Stimulated activated CD8-positive, alpha-beta memory T cell treated with anti-CD3 and anti-CD28 coated beads, Interleukin-2, amount 100 ng/mL, for 48 hours (primary cell): Measurements from ENCODE around the gene ACSL3.
"Not testable (repeated sequence)": the region's sequence is repeated elsewhere in the genome, so short reads cannot be mapped to it uniquely, and the experiment has no call there.

Experiments used
- DNase-seq, 2 donors: peaks; one replicate each; pipeline ENCODE4 v3.0.0-alpha.2; 2020; ENCODE audit warnings: low read depth in 2 of 2

The ACSL3 gene

GRCh38 chr2:222976521-222977061 is 115.8 kb downstream of the ACSL3 start:
- DNase-seq, result no peak

GRCh38 chr2:222977121-222977520 is 116.3 kb downstream of the ACSL3 start:
- DNase-seq, result no peak

- no peak for DNase-seq
Observed at GRCh38 chr2:222978850-222979249, 118.0 kb downstream of the ACSL3 start.

GRCh38 chr2:222979484-222979883 is 118.6 kb downstream of the ACSL3 start:
- no peak for DNase-seq

- DNase-seq, result no peak
Observed at GRCh38 chr2:222982010-222982908, 121.4 kb downstream of the ACSL3 start.

GRCh38 chr2:222982909-222983265 is 122.1 kb downstream of the ACSL3 start:
- DNase-seq, result no peak

GRCh38 chr2:222984908-222985307 is 124.1 kb downstream of the ACSL3 start:
- DNase-seq, result no peak

- no peak for DNase-seq
Observed at GRCh38 chr2:222989431-222989830, 128.6 kb downstream of the ACSL3 start.

- not testable (repeated sequence) for DNase-seq
Observed at GRCh38 chr2:222990206-222990605, 129.4 kb downstream of the ACSL3 start.

- DNase-seq, result no peak
Observed at GRCh38 chr2:222992137-222992536, 131.3 kb downstream of the ACSL3 start.
